ENCODE results near the gene CBLN1.

The CBLN1 gene

GRCh38 chr16:49269201-49269600 is 12.4 kb downstream of the CBLN1 start:
- no peak overlapping the region for H3K4ac ChIP-seq (ENCODE audit: low read depth, low read length)
- no peak overlapping the region for H2AFZ ChIP-seq (ENCODE audit: insufficient read depth, low read length, poor library complexity)
- no peak overlapping the region for H2BK12ac ChIP-seq (ENCODE audit: low read length)

GRCh38 chr16:49268667-49269066 is 13.0 kb downstream of the CBLN1 start:
- Histone ChIP-seq H3K23ac (ENCODE audit: low read length) (no peak overlapping the region), H4K8ac (ENCODE audit: low read depth, low read length) (no peak overlapping the region), H3K9me3 (ENCODE audit: insufficient read depth, low read depth, low read length) (peaks cover 6% of the 10 kb centered on the region), H3K79me1 (ENCODE audit: low read length) (no peaks in the 10 kb centered on the region), H3K4me1 (ENCODE audit: control insufficient read depth in 1 of 2, insufficient read depth in 2 of 2, low read length in 2 of 2) (no peaks in the 10 kb centered on the region), H4K91ac (ENCODE audit: low read depth, low read length) (no peak overlapping the region), H3K4me2 (ENCODE audit: low read length) (no peak overlapping the region), H3K27me3 (ENCODE audit: insufficient read depth, low read length) (peaks cover 5% of the 10 kb centered on the region), H3K9ac (ENCODE audit: low read length) (no peak overlapping the region), H3K4ac (ENCODE audit: low read depth, low read length) (no peak overlapping the region), H3K18ac (ENCODE audit: low read length) (no peak overlapping the region), H2AFZ (ENCODE audit: insufficient read depth, low read length, poor library complexity) (no peak overlapping the region), H2BK12ac (ENCODE audit: low read length) (no peak overlapping the region), H4K12ac (ENCODE audit: low read depth, low read length) (no peak overlapping the region), H3K4me3 (ENCODE audit: low read depth, low read length) (no peak overlapping the region), H3K27ac (ENCODE audit: low read depth, low read length) (no peak overlapping the region), H3K79me2 (ENCODE audit: control insufficient read depth, insufficient read depth, low read length, poor library complexity) (no peaks in the 10 kb centered on the region), H3K14ac (ENCODE audit: low read length) (no peak overlapping the region), H2BK5ac (ENCODE audit: low read depth, low read length, poor library complexity) (no peak overlapping the region), H2BK120ac (ENCODE audit: insufficient read depth, low read length, poor library complexity) (no peak overlapping the region), H2AK5ac (ENCODE audit: low read length) (no peak overlapping the region), H3K36me3 (ENCODE audit: control insufficient read depth in 1 of 2, insufficient read depth in 2 of 2, low read length in 2 of 2) (no peaks in the 10 kb centered on the region)
- DNase-seq: no peak
- WGBS (ENCODE audit: extremely low coverage, insufficient coverage, insufficient read length): no CpG with 5 or more reads among the region's 1 CpG

More at GRCh38 chr16:49269201-49269600, 12.4 kb downstream of the CBLN1 start:
- H2AK5ac ChIP-seq (ENCODE audit: low read length): no peak overlapping the region
- H3K27ac ChIP-seq (ENCODE audit: low read depth, low read length): no peak overlapping the region
- no peak for DNase-seq
- H2BK5ac ChIP-seq (ENCODE audit: low read depth, low read length, poor library complexity): no peak overlapping the region
- H3K23ac ChIP-seq (ENCODE audit: low read length): no peak overlapping the region
- H3K4me2 ChIP-seq (ENCODE audit: low read length): no peak overlapping the region
- no peak overlapping the region for H2BK120ac ChIP-seq (ENCODE audit: insufficient read depth, low read length, poor library complexity)
- no peak overlapping the region for H3K4me3 ChIP-seq (ENCODE audit: low read depth, low read length)
- H3K9me3 ChIP-seq (ENCODE audit: insufficient read depth, low read depth, low read length): peaks cover 6% of the 10 kb centered on the region
- no peak overlapping the region for H3K9ac ChIP-seq (ENCODE audit: low read length)
- no peak overlapping the region for H4K8ac ChIP-seq (ENCODE audit: low read depth, low read length)
- peaks cover 8% of the 10 kb centered on the region for H3K27me3 ChIP-seq (ENCODE audit: insufficient read depth, low read length)
- H3K4me1 ChIP-seq (ENCODE audit: control insufficient read depth in 1 of 2, insufficient read depth in 2 of 2, low read length in 2 of 2): no peaks in the 10 kb centered on the region
- no CpG with 5 or more reads among the region's 3 CpGs for WGBS (ENCODE audit: extremely low coverage, insufficient coverage, insufficient read length)
- no peak overlapping the region for H4K91ac ChIP-seq (ENCODE audit: low read depth, low read length)
- no peaks in the 10 kb centered on the region for H3K79me1 ChIP-seq (ENCODE audit: low read length)
- H4K12ac ChIP-seq (ENCODE audit: low read depth, low read length): no peak overlapping the region
- no peaks in the 10 kb centered on the region for H3K79me2 ChIP-seq (ENCODE audit: control insufficient read depth, insufficient read depth, low read length, poor library complexity)
- no peak overlapping the region for H3K14ac ChIP-seq (ENCODE audit: low read length)
- H3K36me3 ChIP-seq (ENCODE audit: control insufficient read depth in 1 of 2, insufficient read depth in 2 of 2, low read length in 2 of 2): no peaks in the 10 kb centered on the region
- no peak overlapping the region for H3K18ac ChIP-seq (ENCODE audit: low read length)

- no peak for DNase-seq
- no peak overlapping the region for H3K18ac ChIP-seq (ENCODE audit: low read length)
- no peak overlapping the region for H2BK5ac ChIP-seq (ENCODE audit: low read depth, low read length, poor library complexity)
- H2AK5ac ChIP-seq (ENCODE audit: low read length): no peak overlapping the region
- no peak overlapping the region for H4K12ac ChIP-seq (ENCODE audit: low read depth, low read length)
- no peak overlapping the region for H4K8ac ChIP-seq (ENCODE audit: low read depth, low read length)
- no peak overlapping the region for H2BK12ac ChIP-seq (ENCODE audit: low read length)
- no peak overlapping the region for H3K4me2 ChIP-seq (ENCODE audit: low read length)
- H3K36me3 ChIP-seq (ENCODE audit: control insufficient read depth in 1 of 2, insufficient read depth in 2 of 2, low read length in 2 of 2): no peaks in the 10 kb centered on the region
- H4K91ac ChIP-seq (ENCODE audit: low read depth, low read length): no peak overlapping the region
- no peaks in the 10 kb centered on the region for H3K27me3 ChIP-seq (ENCODE audit: insufficient read depth, low read length)
- no peak overlapping the region for H3K14ac ChIP-seq (ENCODE audit: low read length)
- no CpG with 5 or more reads among the region's 5 CpGs for WGBS (ENCODE audit: extremely low coverage, insufficient coverage, insufficient read length)
- H3K27ac ChIP-seq (ENCODE audit: low read depth, low read length): no peak overlapping the region
- peaks cover 3% of the 10 kb centered on the region for H3K9me3 ChIP-seq (ENCODE audit: insufficient read depth, low read depth, low read length)
- no peak overlapping the region for H3K9ac ChIP-seq (ENCODE audit: low read length)
- no peaks in the 10 kb centered on the region for H3K79me1 ChIP-seq (ENCODE audit: low read length)
- H3K4me3 ChIP-seq (ENCODE audit: low read depth, low read length): no peak overlapping the region
- H3K4ac ChIP-seq (ENCODE audit: low read depth, low read length): no peak overlapping the region
- H2AFZ ChIP-seq (ENCODE audit: insufficient read depth, low read length, poor library complexity): no peak overlapping the region
- H3K23ac ChIP-seq (ENCODE audit: low read length): no peak overlapping the region
- no peaks in the 10 kb centered on the region for H3K79me2 ChIP-seq (ENCODE audit: control insufficient read depth, insufficient read depth, low read length, poor library complexity)
- H3K4me1 ChIP-seq (ENCODE audit: control insufficient read depth in 1 of 2, insufficient read depth in 2 of 2, low read length in 2 of 2): no peaks in the 10 kb centered on the region
- no peak overlapping the region for H2BK120ac ChIP-seq (ENCODE audit: insufficient read depth, low read length, poor library complexity)
Measured at GRCh38 chr16:49262501-49262900, 19.1 kb downstream of the CBLN1 start.

GRCh38 chr16:49261930-49262329 is 19.7 kb downstream of the CBLN1 start:
- no peaks in the 10 kb centered on the region for H3K79me2 ChIP-seq (ENCODE audit: control insufficient read depth, insufficient read depth, low read length, poor library complexity)
- H3K36me3 ChIP-seq (ENCODE audit: control insufficient read depth in 1 of 2, insufficient read depth in 2 of 2, low read length in 2 of 2): no peaks in the 10 kb centered on the region
- H3K4me1 ChIP-seq (ENCODE audit: control insufficient read depth in 1 of 2, insufficient read depth in 2 of 2, low read length in 2 of 2): no peaks in the 10 kb centered on the region
- H3K4ac ChIP-seq (ENCODE audit: low read depth, low read length): no peak overlapping the region
- no peak overlapping the region for H4K12ac ChIP-seq (ENCODE audit: low read depth, low read length)
- H3K9ac ChIP-seq (ENCODE audit: low read length): no peak overlapping the region
- H3K79me1 ChIP-seq (ENCODE audit: low read length): no peaks in the 10 kb centered on the region
- peaks cover 3% of the 10 kb centered on the region for H3K9me3 ChIP-seq (ENCODE audit: insufficient read depth, low read depth, low read length)
- H3K27ac ChIP-seq (ENCODE audit: low read depth, low read length): no peak overlapping the region
- H3K4me2 ChIP-seq (ENCODE audit: low read length): no peak overlapping the region
- no peak overlapping the region for H3K4me3 ChIP-seq (ENCODE audit: low read depth, low read length)
- H2BK5ac ChIP-seq (ENCODE audit: low read depth, low read length, poor library complexity): no peak overlapping the region
- H2AK5ac ChIP-seq (ENCODE audit: low read length): no peak overlapping the region
- H3K14ac ChIP-seq (ENCODE audit: low read length): no peak overlapping the region
- no peak overlapping the region for H3K23ac ChIP-seq (ENCODE audit: low read length)
- no peaks in the 10 kb centered on the region for H3K27me3 ChIP-seq (ENCODE audit: insufficient read depth, low read length)
- no peak overlapping the region for H4K8ac ChIP-seq (ENCODE audit: low read depth, low read length)
- H2BK12ac ChIP-seq (ENCODE audit: low read length): no peak overlapping the region
- H2BK120ac ChIP-seq (ENCODE audit: insufficient read depth, low read length, poor library complexity): no peak overlapping the region
- H3K18ac ChIP-seq (ENCODE audit: low read length): no peak overlapping the region
- H2AFZ ChIP-seq (ENCODE audit: insufficient read depth, low read length, poor library complexity): no peak overlapping the region
- H4K91ac ChIP-seq (ENCODE audit: low read depth, low read length): no peak overlapping the region
- no peak for DNase-seq
